Hematopoietic multipotent progenitor cell treated with erythropoietin and hydrocortisone succinate and interleukin-3 and kit ligand, for 6 days (in vitro differentiated cells): ENCODE data around the gene GZMM.

Source experiments
- DNase-seq: peaks from one replicate; pipeline ENCODE4 v3.0.0-alpha.2; 2015

The GZMM gene

DNA sequence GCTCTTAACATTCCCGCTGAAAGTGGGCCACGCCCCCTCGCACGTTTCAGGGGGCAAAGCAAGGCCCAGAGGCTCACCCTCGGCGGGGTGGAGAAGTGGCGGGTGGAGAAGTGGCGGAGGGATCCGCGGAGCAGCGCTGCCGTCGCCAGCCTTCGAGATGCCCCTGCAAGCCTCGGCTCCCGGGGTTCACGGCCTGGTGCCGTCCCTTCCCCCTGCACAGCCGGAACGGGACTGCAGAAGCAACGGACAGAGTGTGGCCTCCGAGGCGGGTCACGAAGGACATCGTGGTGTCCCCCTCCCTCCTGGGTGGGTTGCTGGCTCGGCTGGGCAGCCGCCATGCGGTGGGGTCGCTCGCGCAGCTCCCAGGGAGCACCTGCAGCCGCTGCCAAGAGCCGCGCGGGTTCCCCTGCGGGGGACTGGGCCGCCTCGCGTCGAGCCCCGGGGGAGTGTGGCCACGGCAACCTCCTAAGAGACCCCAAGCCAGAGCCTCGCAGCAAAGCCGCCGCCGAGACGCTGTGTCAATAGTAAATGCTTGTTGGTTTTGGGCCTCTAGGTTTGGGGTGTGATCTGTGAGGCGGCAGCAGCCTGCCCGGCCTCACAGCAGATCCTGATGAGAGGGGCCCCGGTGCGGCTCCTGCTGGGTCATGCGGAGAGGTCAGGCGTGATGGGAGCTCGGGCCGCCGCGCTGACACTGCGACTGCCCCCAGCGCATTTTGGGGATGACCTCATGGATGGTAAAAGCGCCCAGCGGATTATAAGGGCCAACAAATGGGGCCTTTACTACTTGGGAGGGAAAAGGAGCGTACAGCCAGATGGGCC lies 31.1 kb upstream of the GZMM start:
- no peak for DNase-seq

DNA sequence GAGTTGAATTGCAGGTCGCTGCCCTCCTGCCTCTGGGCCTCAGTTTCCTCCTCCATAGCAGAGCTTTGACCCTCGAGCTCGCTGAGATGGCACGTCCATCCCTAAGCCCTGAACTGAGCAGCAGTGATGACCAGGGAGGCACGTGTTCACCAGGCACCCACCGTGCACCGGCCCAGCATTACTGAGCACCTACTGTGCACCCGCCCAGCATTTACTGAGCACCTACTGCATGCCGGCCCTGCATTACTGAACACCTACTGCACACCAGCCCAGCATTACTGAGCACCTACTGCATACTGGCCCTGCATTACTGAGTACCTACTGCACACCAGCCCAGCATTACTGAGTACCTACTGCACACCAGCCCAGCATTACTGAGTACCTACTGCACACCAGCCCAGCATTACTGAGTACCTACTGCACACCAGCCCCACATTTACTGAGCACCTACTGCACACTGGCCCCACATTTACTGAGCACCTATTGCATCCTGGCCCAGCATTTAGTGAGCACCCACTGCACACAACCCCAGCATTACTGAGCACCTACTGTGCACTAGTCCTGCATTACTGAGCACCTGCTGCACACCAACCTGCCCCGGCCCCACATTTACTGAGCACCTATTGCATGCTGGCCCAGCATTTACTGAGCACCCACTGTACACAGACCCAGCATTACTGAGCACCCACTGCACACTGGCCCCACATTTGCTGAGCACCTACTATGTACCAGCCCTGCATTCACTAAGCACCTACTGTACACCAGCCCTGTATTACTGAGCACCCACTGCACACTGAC lies 30.3 kb upstream of the GZMM start:
- no peak for DNase-seq

GRCh38 chr19:514166-514663 lies 29.6 kb upstream of the GZMM start:
- no peak for DNase-seq

- no peak for DNase-seq
Measured at GRCh38 chr19:517721-518597, 25.9 kb upstream of the GZMM start.

DNA sequence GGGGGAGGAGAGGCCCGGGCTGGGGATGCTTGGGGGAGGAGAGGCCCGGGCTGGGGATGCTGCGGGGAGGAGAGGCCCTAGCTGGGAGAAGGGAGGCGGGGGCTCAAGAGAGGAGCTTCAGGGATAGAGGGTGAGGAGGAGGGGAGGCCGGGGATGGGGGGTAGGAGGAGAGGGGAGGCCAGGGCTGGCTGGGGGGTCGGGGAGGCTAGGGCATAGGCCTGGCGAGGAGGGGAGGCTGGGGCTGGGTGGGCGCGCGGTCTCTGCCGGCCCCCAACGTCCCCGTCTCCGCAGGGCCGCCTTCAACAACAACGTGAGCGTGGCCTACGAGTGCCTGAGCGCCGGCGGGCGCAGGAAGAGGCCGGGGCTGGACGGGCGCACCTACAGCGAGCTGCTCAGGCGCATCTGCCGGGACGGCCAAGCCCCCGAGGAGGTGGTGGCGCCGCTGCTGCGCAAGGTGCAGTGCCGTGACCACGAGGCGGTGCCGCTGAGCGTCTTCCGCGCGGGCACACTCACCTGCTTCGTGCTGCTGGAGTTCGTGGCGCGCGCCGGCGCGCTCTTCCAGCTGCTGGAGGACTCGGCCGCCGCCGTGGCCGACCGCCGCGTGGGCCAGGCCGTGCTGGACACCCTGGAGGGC lies 25.1 kb upstream of the GZMM start:
- peak; percentile 49 for DNase-seq

DNA sequence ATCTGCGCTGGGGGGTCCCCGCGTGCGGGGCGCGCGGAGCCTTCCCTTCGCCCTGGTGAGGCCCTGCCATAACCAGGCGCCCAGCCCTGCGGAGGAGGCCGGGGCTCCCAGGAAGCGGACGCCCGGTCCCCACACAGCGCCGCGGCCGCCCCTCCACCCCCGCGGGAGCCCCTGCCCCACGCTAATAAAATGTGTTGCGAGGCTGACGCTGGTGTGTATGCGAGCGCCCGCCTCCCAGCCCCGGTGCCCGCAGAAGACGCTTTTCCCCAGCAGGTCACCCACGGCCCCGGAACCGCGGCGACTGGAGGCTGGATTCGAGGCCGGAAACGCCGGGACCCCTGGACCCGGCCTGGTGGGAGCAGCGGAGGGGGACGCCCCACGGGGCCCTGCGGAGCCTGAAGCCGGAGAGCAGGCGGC lies 24.4 kb upstream of the GZMM start:
- no peak for DNase-seq

DNA sequence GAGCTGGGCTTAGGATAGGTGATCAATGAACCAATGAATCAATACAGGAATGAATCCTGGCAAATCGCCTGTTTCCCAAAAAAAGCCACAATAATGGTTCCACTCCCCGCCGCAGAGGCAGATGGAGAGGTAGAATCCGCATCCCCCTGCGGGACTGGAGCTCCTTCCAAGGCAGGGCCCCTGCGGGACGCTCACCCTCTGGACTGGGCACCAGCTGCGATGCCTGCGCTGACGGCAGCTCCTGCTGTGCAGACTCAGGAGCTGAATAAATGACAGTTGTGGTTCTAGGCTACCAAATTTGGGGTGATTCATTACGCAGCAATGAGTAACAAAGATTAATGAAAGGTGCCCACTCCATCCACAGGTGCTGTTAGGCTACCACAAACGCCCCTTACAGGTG lies 21.1 kb upstream of the GZMM start:
- no peak for DNase-seq

GRCh38 chr19:524062-524674 lies 19.7 kb upstream of the GZMM start:
- no peak for DNase-seq

DNA sequence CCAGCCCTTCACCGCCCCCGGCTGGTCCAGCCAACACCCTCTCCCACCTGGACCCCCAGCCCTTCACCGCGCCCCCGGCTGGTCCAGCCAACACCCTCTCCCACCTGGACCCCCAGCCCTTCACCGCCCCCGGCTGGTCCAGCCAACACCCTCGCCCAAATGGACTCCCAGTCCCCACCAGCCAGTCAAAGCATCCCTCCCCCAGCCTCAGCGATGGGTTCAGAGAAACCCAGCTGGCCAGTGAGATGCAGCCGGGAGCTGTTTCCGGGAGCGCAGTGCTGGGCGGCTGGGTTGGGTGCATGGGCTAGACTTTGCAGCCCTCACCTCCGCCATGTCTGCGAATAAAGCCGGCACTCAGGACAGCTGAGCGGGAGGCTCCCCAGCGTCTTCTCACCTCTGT lies 18.8 kb upstream of the GZMM start:
- DNase-seq = no peak

- DNase-seq = no peak
Measured at GRCh38 chr19:525857-526419, 17.9 kb upstream of the GZMM start.

- no peak for DNase-seq
Measured at GRCh38 chr19:530134-531008, 13.5 kb upstream of the GZMM start.

DNA sequence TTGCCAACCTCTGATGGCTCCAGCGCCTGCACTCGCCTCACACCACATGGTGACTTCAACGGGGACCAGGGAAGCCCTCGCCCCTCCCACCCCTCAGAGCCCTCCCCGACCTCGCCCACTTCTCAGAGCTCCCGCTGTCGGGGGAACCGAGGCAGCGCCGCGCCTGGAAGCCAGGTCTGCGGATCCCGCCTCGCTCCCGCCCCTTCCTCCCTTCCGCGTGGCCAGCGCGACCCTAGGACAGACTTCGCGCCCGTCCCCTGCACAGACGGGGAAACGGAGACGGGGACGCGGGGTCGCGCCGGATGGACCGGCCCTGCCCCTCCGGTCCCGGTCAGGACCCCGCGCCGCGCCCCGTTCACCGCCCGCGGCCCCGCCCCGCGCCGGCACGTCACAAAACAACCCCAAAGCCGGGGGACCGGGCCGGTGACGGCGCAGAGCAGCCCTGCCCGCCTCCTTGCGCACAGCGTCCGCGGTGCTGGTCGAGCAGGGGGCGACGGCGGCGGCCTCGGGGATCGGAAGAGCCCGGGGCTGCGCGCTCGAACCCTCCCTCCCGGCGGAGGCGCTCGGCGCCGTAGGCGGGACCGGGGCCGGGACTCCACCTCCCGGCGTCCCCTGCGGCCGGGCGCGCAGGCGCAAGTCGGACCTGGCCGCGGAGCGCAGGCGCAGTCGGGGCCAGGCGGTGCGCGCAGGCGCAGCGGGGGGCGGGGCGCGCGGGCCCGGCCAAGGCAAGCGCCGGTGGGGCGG lies 12.7 kb upstream of the GZMM start:
- DNase-seq = peak; percentile 91

DNA sequence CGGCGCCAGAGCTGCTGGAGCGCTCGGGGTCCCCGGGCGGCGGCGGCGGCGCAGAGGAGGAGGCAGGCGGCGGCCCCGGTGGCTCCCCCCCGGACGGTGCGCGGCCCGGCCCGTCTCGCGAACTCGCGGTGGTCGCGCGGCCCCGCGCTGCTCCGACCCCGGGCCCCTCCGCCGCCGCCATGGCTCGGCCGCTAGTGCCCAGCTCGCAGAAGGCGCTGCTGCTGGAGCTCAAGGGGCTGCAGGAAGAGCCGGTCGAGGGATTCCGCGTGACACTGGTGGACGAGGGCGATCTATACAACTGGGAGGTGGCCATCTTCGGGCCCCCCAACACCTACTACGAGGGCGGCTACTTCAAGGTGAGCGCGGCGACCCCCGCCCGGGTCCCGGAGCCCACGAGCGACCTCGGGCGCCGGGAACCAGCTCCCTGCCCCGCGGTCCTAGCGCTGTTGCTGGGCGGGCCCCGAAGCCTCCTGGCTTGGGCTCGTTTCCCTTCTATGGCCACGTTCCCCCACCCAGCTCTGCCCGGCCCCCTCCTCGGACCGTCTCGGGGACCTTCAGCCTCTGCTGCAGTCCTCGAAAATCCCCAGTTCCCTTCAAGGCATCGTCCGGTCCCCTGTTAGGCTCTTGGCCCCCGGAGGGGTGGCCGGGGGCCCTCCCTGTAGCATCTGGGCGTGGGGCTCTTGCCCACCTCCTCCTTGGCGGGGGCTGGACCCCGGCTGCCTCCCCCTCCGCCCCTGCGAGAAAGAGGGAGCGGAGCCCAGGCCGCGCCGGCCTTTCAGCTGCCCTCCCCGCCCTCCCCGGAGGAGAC lies 11.9 kb upstream of the GZMM start, which contains the start of gene CDC34:
CDC34 (plus strand) TSS at position 8 of the 808 bp plus-strand sequence; CDS start at position 180, 172 bp downstream.
- peak; percentile 39 for DNase-seq

GRCh38 chr19:532561-533363 lies 11.1 kb upstream of the GZMM start:
- peak; percentile 84 for DNase-seq

DNA sequence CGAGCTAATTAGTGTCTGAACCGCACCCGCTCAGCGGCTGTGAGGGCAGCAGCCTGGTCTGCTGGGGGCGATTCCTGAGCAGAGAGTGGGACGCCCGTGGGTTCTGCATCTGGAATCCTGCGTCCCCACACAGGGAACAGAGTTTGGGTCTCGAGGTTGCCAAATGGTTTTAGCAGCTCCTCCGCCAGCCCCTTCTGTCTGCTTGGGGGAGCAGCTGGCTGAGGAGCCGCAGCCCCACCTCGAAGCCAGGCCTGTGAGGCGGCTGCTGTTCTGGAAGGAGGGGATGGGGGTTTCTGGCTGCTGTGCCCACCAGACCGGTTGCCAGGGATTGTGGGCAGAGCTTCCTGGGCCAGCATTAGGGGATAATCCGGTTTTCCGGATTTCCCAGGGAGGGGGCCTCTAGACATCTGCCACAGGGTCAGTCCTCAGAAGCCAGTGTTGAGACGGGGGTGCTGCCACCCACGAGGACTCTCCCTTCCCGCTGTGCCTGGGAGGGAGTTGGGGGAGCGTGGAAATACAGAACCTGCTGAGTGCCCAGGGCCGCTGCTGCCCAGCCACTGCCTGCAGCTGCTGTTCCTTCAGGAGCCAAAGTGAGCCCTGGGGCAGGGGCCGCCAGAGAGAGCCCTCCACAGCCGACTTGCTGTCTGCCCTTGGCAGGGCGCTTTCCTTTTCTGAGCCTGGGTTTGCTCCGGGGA lies 10.3 kb upstream of the GZMM start:
- peak; percentile 44 for DNase-seq

- DNase-seq = no peak
Measured at GRCh38 chr19:534088-534487, 9.8 kb upstream of the GZMM start.
